ENCODE data around the gene CAPS. TPM values are rescaled to one million over a fixed set of nuclear protein-coding genes. Genes with fewer than 3 reads are reported as not detected.

The CAPS gene
- total and polyA plus RNA-seq, 3 donors from 2014 or later, result 9.4 to 20.9 (median 13.9) TPM

DNA sequence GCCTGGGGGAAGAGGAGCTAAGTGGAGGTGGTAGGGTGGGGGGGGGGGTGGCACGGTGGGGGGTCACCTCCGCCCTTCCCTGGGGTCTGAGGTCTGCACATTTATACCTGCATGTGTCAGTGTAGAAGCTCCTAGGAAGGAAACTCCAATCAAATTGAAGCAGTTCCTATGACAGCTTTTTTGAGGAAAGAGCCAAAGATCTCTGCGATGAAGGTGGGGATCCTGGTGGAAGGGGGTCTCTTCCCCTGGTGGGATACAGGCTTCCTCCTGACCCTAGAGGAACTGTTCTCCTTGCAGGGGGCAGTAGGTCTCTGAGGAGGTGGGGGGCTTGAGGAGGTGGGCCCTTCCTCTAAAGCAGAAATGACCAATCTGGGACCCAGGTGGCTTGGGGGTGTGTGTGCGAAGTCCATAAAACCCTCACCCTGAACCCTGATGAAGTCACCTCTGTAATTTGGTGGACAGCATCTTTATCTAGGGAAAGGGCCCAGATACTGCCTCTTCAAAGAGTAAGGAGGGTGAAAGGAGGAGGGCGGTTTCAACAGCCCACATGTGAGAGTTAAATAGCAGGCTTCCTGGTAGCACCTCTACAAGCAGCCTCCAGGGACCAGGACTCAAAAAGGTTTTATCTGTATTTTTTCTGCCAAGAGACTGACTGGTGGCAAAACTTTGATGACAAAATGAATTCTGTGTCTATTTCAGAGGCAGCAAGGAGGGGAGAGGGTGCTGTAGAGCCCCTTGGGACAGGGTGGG is 50.9 kb downstream of the CAPS start:
- no peaks in the 10 kb centered on the region for H3K9me3 ChIP-seq
- H3K4me1 ChIP-seq, result peaks cover 22% of the 10 kb centered on the region
- H3K27ac ChIP-seq, result no peak overlapping the region
- H3K36me3 ChIP-seq (ENCODE audit: low read depth, missing control alignments), result no peaks in the 10 kb centered on the region
- intact Hi-C loops (cut with DNase I; ENCODE audit: low total_unique reads), result no loop called here
- no peaks in the 10 kb centered on the region for H3K27me3 ChIP-seq
- no peak overlapping the region for H3K4me3 ChIP-seq
- no peak for DNase-seq
- WGBS, 2 donors, result 90 to 93% methylated on average over 5 of the region's 5 CpGs
- no peak for TF ChIP-seq POLR2A (IDR thresholded peaks at IDR 0.05)
- TF ChIP-seq, protein P1, sequence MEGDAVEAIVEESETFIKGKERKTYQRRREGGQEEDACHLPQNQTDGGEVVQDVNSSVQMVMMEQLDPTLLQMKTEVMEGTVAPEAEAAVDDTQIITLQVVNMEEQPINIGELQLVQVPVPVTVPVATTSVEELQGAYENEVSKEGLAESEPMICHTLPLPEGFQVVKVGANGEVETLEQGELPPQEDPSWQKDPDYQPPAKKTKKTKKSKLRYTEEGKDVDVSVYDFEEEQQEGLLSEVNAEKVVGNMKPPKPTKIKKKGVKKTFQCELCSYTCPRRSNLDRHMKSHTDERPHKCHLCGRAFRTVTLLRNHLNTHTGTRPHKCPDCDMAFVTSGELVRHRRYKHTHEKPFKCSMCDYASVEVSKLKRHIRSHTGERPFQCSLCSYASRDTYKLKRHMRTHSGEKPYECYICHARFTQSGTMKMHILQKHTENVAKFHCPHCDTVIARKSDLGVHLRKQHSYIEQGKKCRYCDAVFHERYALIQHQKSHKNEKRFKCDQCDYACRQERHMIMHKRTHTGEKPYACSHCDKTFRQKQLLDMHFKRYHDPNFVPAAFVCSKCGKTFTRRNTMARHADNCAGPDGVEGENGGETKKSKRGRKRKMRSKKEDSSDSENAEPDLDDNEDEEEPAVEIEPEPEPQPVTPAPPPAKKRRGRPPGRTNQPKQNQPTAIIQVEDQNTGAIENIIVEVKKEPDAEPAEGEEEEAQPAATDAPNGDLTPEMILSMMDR (IDR thresholded peaks at IDR 0.05), result no peak

Other genes starting within 250 kb of the CAPS start
- 100 to 1,000 TPM in 1 of 2 donors, 10 to 100 TPM in 1; 98.0 to 198 TPM for gene MICOS13, start 233.7 kb upstream of the CAPS start, total RNA-seq
- gene MICOS13, start 233.7 kb upstream of the CAPS start, polyA plus RNA-seq (ENCODE audit: insufficient read depth, low read depth, low replicate concordance), result 152 TPM
- 10 to 100 TPM; 18.8 to 21.0 TPM for gene HSD11B1L, start 233.2 kb upstream of the CAPS start, total RNA-seq
- 8.1 TPM for gene HSD11B1L, start 233.2 kb upstream of the CAPS start, polyA plus RNA-seq (ENCODE audit: insufficient read depth, low read depth, low replicate concordance)
- gene RPL36, start 224.0 kb upstream of the CAPS start, total RNA-seq, result 100 to 1,000 TPM; 331 to 531 TPM
- 497 TPM for gene RPL36, start 224.0 kb upstream of the CAPS start, polyA plus RNA-seq (ENCODE audit: insufficient read depth, low read depth, low replicate concordance)
- 100 to 1,000 TPM; 100 to 133 TPM for gene LONP1, start 194.1 kb upstream of the CAPS start, total RNA-seq
- gene LONP1, start 194.1 kb upstream of the CAPS start, polyA plus RNA-seq (ENCODE audit: insufficient read depth, low read depth, low replicate concordance), result 48.1 TPM
- 1 to 10 TPM; 6.1 to 9.3 TPM for gene CATSPERD, start 193.6 kb upstream of the CAPS start, total RNA-seq
- 31.3 TPM for gene CATSPERD, start 193.6 kb upstream of the CAPS start, polyA plus RNA-seq (ENCODE audit: insufficient read depth, low read depth, low replicate concordance)
- 10 to 100 TPM; 24.0 to 35.0 TPM for gene PRR22, start 129.5 kb upstream of the CAPS start, total RNA-seq
- gene PRR22, start 129.5 kb upstream of the CAPS start, polyA plus RNA-seq (ENCODE audit: insufficient read depth, low read depth, low replicate concordance), result 54.9 TPM
- gene DUS3L, start 123.1 kb upstream of the CAPS start, total RNA-seq, result 100 to 1,000 TPM in 1 of 2 donors, 10 to 100 TPM in 1; 92.2 to 114 TPM
- gene DUS3L, start 123.1 kb upstream of the CAPS start, polyA plus RNA-seq (ENCODE audit: insufficient read depth, low read depth, low replicate concordance), result 75.6 TPM
- gene NRTN, start 109.2 kb upstream of the CAPS start, total RNA-seq, result 10 to 100 TPM in 1 of 2 donors, 1 to 10 TPM in 1; 6.5 to 13.5 TPM
- gene NRTN, start 109.2 kb upstream of the CAPS start, polyA plus RNA-seq (ENCODE audit: insufficient read depth, low read depth, low replicate concordance), result 1.7 TPM
- under 1 TPM; 0.19 to 0.39 TPM for gene FUT6, start 74.6 kb upstream of the CAPS start, total RNA-seq
- 0.84 TPM for gene FUT6, start 74.6 kb upstream of the CAPS start, polyA plus RNA-seq (ENCODE audit: insufficient read depth, low read depth, low replicate concordance)
- gene FUT3, start 62.8 kb upstream of the CAPS start, total RNA-seq, result 1 to 10 TPM; 1.1 to 4.4 TPM
- 3.5 TPM for gene FUT3, start 62.8 kb upstream of the CAPS start, polyA plus RNA-seq (ENCODE audit: insufficient read depth, low read depth, low replicate concordance)
- gene FUT5, start 43.7 kb upstream of the CAPS start, total RNA-seq, result 1 to 10 TPM in 1 of 2 donors, under 1 TPM in 1; 0.87 to 1.1 TPM
- gene FUT5, start 43.7 kb upstream of the CAPS start, polyA plus RNA-seq (ENCODE audit: insufficient read depth, low read depth, low replicate concordance), result 0.20 TPM
- gene NDUFA11, start 10.5 kb upstream of the CAPS start, total RNA-seq, result 100 to 1,000 TPM; 167 to 194 TPM
- gene NDUFA11, start 10.5 kb upstream of the CAPS start, polyA plus RNA-seq (ENCODE audit: insufficient read depth, low read depth, low replicate concordance), result 170 TPM
- 1 to 10 TPM; 7.4 to 7.7 TPM for gene VMAC, start 9.4 kb upstream of the CAPS start, total RNA-seq
- 3.4 TPM for gene VMAC, start 9.4 kb upstream of the CAPS start, polyA plus RNA-seq (ENCODE audit: insufficient read depth, low read depth, low replicate concordance)
- gene RANBP3, start 63.9 kb downstream of the CAPS start, total RNA-seq, result 100 to 1,000 TPM; 145 to 148 TPM
- gene RANBP3, start 63.9 kb downstream of the CAPS start, polyA plus RNA-seq (ENCODE audit: insufficient read depth, low read depth, low replicate concordance), result 142 TPM
- 100 to 1,000 TPM in 1 of 2 donors, 10 to 100 TPM in 1; 92.9 to 127 TPM for gene RFX2, start 196.2 kb downstream of the CAPS start, total RNA-seq
- gene RFX2, start 196.2 kb downstream of the CAPS start, polyA plus RNA-seq (ENCODE audit: insufficient read depth, low read depth, low replicate concordance), result 197 TPM
- 100 to 1,000 TPM in 1 of 2 donors, 10 to 100 TPM in 1; 83.4 to 316 TPM for gene ACSBG2, start 221.4 kb downstream of the CAPS start, total RNA-seq
- 411 TPM for gene ACSBG2, start 221.4 kb downstream of the CAPS start, polyA plus RNA-seq (ENCODE audit: insufficient read depth, low read depth, low replicate concordance)